ENCODE measurements around the gene UROC1. TPM values are rescaled to one million over a fixed set of nuclear protein-coding genes. Genes with fewer than 3 reads are reported as not detected.

Gene UROC1
- total RNA-seq, 1 experiment from 2014 or later, result not detected

GRCh38 chr3:126466886-126467610, 50.5 kb downstream of the UROC1 start:
- TF ChIP-seq CTCF (IDR thresholded peaks at IDR 0.05; ENCODE audit: unreplicated experiment), result no peak
- H3K27ac Mint-ChIP-seq (ENCODE audit: low read depth, unreplicated experiment), result no peak overlapping the region
- intact Hi-C loops (cut with micrococcal nuclease), result no loop called here
- H3K4me3 Mint-ChIP-seq (ENCODE audit: unreplicated experiment), result no peak overlapping the region
- CTCF ChIA-PET, result no interaction called here
- peaks cover 81% of the 10 kb centered on the region for H3K36me3 Mint-ChIP-seq (ENCODE audit: insufficient read depth, unreplicated experiment)
- DNase-seq (ENCODE audit: unreplicated experiment), result no peak
- H3K9me3 Mint-ChIP-seq (ENCODE audit: unreplicated experiment), result no peaks in the 10 kb centered on the region
- H3K4me1 Mint-ChIP-seq (ENCODE audit: insufficient read depth, unreplicated experiment), result peaks cover 9% of the 10 kb centered on the region
- POLR2A ChIA-PET, result no interaction called here
- no peaks in the 10 kb centered on the region for H3K27me3 Mint-ChIP-seq (ENCODE audit: insufficient read depth, unreplicated experiment)
- no TSS peak for BruUV-seq (replicated peaks)

DNA sequence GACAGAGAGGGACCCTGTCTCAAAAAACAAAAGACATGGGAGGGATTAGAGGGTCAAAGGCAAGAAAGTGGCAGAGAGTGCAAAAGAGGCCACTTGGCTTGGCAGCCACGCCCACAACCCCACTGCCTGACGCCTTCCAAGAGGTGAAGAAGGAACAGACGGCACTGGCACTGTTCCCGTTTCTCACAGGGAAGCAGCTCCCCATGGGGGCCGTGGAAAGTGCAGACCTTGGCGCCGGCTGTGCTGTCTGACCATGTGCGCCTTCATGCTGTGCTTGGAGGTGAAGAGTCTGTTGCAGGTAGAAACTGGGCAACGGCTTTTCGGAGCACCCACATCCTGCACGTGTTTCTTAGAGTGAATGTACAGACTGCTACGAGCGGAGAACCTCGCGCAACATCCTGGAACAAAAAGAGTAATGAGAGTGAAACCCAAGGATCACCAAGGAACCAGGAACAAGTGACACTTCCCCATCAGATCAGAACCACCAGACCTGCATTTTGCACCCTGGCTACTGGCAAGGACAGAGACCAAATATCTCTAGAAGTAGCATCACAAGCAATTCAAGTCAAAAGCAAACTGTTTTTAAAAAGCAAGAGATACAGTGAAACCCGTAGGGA, 51.5 kb downstream of the UROC1 start:
- intact Hi-C loops (cut with micrococcal nuclease), result no loop called here
- DNase-seq (ENCODE audit: unreplicated experiment), result no peak
- Mint-ChIP-seq H3K4me1 (ENCODE audit: insufficient read depth, unreplicated experiment) (peaks cover 9% of the 10 kb centered on the region), H3K9me3 (ENCODE audit: unreplicated experiment) (no peaks in the 10 kb centered on the region), H3K36me3 (ENCODE audit: insufficient read depth, unreplicated experiment) (peaks cover 83% of the 10 kb centered on the region), H3K27me3 (ENCODE audit: insufficient read depth, unreplicated experiment) (no peaks in the 10 kb centered on the region), H3K27ac (ENCODE audit: low read depth, unreplicated experiment) (no peak overlapping the region), H3K4me3 (ENCODE audit: unreplicated experiment) (no peak overlapping the region)
- BruUV-seq (replicated peaks), result no TSS peak
- ChIA-PET POLR2A (no interaction called here), CTCF (interaction anchor here (0.6 kb wide), 1 partner anchor 422 kb away, joined by 5 read pairs; no protein-coding TSS in a partner anchor)
- TF ChIP-seq CTCF (IDR thresholded peaks at IDR 0.05; ENCODE audit: unreplicated experiment), result no peak

GRCh38 chr3:126464997-126465396, 52.6 kb downstream of the UROC1 start:
- Mint-ChIP-seq H3K9me3 (ENCODE audit: unreplicated experiment) (no peaks in the 10 kb centered on the region), H3K4me3 (ENCODE audit: unreplicated experiment) (no peak overlapping the region), H3K36me3 (ENCODE audit: insufficient read depth, unreplicated experiment) (peaks cover 82% of the 10 kb centered on the region), H3K27me3 (ENCODE audit: insufficient read depth, unreplicated experiment) (no peaks in the 10 kb centered on the region), H3K4me1 (ENCODE audit: insufficient read depth, unreplicated experiment) (peaks cover 9% of the 10 kb centered on the region), H3K27ac (ENCODE audit: low read depth, unreplicated experiment) (no peak overlapping the region)
- intact Hi-C loops (cut with micrococcal nuclease), result no loop called here
- no peak for TF ChIP-seq CTCF (IDR thresholded peaks at IDR 0.05; ENCODE audit: unreplicated experiment)
- POLR2A ChIA-PET, result no interaction called here
- CTCF ChIA-PET, result interaction anchor here (0.6 kb wide), 2 partner anchors 295 to 421 kb away, joined by 3 to 5 read pairs; no protein-coding TSS in a partner anchor
- no peak for DNase-seq (ENCODE audit: unreplicated experiment)
- no TSS peak for BruUV-seq (replicated peaks)

DNA sequence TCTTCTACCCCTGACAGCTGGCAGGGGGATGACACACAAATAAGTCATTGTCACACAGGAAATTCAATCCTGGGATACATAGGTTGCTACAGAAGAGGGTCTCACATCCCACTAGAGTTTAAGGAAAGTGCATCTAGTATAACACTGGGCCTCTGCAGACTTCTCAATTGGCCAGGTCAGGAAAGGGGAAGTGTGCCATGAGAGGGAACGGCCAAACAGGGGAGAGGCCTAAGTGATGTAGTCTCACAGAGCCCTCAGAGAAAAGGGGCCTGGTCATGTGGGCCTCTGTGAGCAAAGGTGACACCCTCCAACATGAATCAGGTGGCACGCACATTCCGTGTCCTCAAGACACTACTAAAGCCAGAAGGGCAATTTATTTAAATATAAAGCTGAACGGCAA, 53.1 kb downstream of the UROC1 start:
- intact Hi-C loops (cut with micrococcal nuclease), result no loop called here

More for the DNA sequence above, 53.1 kb downstream of the UROC1 start:
- Mint-ChIP-seq H3K27ac (ENCODE audit: low read depth, unreplicated experiment) (no peak overlapping the region), H3K4me3 (ENCODE audit: unreplicated experiment) (no peak overlapping the region), H3K27me3 (ENCODE audit: insufficient read depth, unreplicated experiment) (no peaks in the 10 kb centered on the region), H3K9me3 (ENCODE audit: unreplicated experiment) (no peaks in the 10 kb centered on the region), H3K4me1 (ENCODE audit: insufficient read depth, unreplicated experiment) (peaks cover 6% of the 10 kb centered on the region), H3K36me3 (ENCODE audit: insufficient read depth, unreplicated experiment) (peaks cover 79% of the 10 kb centered on the region)
- ChIA-PET POLR2A (no interaction called here), CTCF (interaction anchor here (0.6 kb wide), 1 partner anchor 295 kb away, joined by 3 read pairs; no protein-coding TSS in a partner anchor)
- BruUV-seq (replicated peaks), result no TSS peak
- no peak for DNase-seq (ENCODE audit: unreplicated experiment)
- TF ChIP-seq CTCF (IDR thresholded peaks at IDR 0.05; ENCODE audit: unreplicated experiment), result no peak
